CD4-positive, alpha-beta T cell treated with Interleukin-6 for 4 hours (primary cell): ENCODE measurements around the gene HYDIN.
"Not testable (repeated sequence)": the region's sequence is repeated elsewhere in the genome, so short reads cannot be mapped to it uniquely, and the experiment has no call there.

Experiments used
- DNase-seq: peaks from one replicate; pipeline ENCODE4 v3.0.0-alpha.2; 2020; ENCODE audit warnings: mixed read lengths

The HYDIN gene

DNA sequence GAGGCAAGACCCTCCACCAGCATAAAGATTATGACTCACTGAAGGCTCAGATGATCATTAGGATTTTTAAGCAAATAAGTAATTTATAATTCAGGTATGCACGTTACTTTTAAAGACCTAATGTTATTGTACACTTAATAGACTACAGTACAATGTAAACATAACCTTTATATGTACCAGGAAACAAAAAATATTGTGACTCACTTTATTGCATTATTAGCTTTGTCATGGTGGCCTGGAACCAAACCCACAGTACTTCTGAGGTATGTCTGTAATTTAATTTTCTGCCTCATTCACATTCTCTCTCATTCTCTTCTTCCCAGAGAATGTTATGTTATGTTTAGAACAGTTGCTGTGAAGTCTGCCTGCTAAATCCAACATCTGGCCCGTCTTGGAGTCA is 407.8 kb downstream of the HYDIN start:
- DNase-seq = not testable (repeated sequence)

DNA sequence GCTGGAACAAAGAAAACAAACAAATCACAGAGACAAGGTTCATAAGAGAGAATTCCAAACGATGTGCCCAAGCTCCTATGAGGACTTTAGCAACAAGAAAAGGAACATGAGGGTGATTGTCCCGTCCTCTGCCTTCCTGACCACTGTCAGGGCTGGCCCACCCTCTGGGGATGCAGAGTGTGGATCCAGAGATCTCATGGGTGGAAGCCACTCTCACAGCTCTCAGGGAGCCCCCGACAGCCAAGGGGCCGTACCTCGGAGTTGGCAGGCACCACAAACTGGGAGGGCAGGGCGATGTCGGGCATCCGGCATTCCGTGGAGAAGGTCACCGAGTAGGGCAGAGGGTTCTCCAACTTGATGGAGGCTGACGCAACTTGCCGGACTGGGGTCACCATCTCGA is 412.4 kb downstream of the HYDIN start:
- not testable (repeated sequence) for DNase-seq

DNA sequence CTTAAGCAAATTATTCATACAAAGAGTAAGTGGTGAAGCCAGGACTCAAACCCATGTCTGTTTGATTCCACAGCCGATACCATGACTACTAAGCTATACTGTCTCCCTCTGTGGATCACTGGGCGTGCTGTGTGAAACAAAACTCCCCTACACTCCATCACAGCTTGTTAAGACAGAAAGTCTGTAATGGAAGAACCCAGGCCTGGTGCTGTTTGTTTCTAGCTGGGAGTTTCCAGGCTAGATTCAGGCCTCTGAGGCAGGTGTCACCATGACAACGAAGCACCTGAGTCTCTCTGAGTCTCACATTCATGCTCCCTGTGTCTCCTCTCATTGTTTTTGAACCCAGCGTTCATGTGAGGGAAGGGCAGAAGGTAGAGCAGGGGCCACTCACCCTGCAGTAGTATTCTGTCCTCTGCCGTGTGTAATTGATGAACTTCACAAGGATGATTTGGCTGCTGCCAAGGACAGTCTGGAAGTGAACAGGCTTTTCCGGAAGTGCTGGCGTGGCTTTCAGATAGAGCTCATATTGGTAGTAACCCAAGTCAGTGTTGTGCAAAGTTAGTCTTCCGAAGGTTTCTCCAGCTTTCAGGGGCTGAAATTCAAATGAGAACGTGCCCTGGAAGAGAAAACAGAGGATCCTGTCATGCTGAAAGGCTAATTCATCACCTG is 421.0 kb downstream of the HYDIN start:
- DNase-seq = no peak

DNA sequence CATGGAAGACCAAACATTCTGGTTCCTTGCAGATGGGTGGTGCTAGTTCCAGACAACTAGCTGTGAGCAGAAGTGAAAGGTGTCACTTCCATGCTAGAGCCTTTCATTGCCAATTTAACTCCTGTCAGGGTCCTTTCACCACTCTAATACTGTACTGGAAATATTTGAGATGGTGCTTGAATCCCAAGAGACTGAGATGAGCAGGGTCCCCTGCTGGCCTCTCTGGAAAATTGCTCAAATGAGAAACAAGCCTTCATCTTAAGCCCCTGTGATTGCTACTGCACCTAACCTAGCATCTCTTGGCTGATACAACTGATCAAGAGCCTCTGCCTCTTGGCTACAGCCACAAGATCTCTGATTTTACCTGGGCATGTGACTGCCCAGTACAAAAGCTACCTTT is 422.2 kb downstream of the HYDIN start:
- no peak for DNase-seq

DNA sequence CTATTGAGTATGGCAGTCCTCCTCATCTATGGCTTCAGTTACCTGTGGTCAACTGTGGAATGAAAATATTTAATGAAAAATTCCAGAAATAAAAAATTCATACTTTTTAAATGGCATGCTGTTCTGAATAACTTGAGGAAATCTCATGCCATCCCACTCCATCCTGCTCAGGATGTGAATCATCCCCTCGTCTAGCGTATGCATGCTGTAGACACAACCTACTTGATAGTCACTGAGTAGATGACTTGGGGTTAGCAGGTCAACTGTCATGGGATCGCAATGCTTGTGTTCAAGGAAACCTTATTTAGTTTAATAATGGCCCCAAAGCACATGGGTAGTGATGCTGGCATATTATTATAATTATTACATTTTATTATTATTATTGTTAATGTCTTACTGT is 424.7 kb downstream of the HYDIN start:
- DNase-seq = no peak

DNA sequence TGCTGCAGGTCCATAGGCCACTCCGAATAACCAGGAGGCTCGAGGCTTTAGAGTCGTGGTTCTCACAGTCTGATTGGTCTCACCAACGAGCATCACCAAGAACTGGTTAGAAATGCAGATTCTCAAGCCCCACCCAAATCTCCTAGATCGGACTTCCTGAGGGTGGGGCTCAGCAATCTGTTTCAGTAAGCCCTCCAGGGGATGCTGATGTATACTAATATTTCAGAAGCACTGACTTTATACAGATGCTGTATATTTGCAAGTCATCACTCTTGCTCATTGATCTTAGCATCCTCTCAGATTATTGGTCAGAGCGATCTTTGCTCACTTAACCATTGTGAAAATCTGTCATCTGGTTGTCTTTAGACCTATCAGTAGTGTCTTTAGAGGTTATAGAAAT is 425.1 kb downstream of the HYDIN start:
- DNase-seq = no peak

DNA sequence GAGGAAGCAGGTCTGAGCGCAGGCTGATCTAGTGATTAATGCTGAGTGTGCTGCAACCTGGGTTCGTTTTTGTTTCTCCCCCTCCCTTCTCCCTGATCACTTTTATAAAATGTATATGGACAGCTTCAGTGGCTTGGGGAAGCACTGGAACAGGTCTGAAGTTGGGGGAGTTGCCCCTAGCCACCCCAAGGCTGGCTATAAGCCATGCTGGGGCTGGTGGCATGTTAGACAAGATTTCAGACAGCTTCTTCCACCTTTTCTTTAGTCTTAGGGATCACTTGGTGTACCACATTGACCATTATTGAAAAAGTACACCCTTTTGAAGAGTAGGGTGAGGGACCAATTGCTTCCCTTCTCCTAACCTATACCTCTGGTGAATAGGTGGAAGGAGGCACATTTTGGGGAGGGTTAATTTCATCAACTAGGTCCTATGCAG is 425.8 kb downstream of the HYDIN start:
- DNase-seq = no peak

DNA sequence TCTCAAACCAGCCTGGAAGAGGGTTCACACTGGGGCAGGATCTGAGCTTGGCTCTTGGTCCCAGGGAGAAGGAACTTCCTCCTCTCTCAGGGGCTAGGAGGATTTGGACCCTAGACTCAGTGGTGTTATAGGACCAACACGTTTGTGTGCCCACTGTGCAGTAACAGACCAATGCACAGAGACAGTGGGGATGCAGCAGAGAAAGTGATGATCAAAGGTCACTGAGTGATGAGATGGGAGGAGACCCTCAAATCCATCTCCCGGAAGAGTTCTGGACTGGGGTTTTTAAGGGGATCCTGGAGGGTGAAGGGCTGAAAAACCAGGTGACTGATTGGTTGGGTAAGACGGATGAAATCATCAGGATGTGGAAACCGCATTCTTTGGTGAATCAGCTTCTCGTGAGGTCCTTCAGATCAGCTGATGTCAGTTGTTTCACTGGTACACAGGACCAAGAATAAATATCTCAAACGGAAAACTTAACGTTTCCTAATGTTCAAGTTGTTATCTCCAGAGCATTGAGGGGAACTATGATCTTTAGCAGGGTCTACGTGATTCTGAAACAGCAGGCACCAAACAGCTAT is 426.3 kb downstream of the HYDIN start:
- no peak for DNase-seq

DNA sequence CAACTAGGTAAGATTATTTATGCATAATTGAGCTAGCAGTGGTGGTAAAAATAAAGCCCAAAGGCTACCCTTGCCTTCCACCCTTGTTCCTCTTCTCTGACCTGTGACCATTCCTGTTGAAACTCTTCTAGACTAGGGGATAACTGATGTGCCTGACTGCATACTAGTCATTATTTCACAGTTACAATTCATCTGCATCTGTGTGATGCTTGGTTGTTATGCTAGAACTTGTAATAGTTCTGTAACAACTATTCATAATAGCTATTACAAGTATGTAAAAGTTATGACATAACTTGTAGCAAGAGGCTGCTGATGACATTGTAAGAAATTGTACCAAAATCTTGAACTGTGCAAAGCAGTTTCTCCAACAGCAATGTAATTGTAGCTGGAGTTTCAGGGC is 427.2 kb downstream of the HYDIN start:
- DNase-seq = no peak

DNA sequence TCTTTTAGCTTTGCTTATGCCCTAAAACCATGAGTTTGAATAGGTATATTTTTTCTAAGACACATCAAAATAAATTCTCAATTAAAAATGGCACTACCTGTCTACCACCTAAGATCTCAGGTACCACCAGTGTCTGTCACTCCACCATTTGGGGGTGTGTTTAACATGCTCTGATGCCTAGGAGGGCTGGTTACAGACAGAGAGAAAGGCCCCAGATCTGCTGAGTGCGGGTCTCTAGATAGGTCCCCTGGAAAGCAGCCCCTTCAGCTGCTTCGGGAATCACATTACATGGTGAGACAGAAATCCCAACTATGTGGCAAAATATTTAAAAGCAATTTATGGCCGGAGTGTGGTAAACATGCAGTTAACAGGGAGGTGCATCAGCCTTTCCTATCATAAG is 428.9 kb downstream of the HYDIN start:
- DNase-seq = no peak

DNA sequence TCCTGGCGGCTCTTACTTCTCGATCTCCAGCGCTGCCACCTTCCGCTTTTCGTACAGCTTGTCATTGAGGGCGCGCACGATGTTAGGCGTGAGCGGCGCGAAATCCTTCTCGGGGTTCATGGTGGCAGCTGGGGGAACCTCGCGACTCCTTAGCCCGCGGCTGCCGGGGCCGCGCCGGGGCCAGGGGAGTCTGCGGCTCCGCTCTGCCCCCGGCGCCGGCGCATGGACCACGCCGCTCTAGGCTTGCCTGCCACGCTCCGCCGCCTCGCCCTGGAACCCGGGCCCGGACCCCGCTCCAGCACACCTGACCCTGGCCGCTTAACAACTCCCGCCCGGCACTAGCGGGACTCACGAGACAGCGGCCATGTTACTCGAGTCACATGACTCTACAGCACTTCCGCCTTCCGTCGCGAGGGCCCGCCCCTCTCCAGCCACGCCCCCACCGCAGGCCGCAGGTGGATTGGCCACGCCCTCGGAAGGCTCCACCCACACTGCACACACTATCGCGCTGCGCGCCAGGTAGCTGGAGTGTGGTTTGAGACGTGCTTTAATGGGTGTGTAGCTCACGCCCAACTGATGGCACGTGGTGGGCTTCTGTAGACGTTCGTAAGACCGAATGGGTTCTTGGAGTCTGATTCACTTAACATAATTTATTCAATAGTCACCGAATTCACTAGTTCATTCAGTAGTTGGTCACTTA is 429.6 kb downstream of the HYDIN start, which contains the start of gene VAC14:
VAC14 (minus strand) TSS at position 378 of the 700 bp plus-strand sequence; CDS start at position 120, 258 bp downstream.
- peak; percentile 99 for DNase-seq

DNA sequence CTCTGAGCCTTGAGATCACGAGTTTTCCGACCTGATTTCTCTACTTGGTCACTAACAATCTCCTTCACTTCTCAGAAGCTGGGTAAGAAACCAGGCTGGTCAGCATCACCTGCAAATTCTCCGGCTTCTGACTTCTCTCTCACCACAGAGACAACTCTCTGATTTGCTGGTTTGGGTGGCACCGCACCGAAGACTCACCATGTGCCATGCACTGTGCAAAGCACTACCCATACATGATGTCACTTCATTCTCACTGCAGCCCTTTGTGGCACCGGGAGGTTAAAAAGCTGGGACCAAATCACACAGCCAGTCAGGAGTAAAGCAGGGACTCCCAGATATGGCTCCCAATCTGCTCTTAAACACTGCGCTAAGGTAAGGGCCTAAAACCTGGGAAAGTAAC is 430.2 kb downstream of the HYDIN start:
- no peak for DNase-seq

DNA sequence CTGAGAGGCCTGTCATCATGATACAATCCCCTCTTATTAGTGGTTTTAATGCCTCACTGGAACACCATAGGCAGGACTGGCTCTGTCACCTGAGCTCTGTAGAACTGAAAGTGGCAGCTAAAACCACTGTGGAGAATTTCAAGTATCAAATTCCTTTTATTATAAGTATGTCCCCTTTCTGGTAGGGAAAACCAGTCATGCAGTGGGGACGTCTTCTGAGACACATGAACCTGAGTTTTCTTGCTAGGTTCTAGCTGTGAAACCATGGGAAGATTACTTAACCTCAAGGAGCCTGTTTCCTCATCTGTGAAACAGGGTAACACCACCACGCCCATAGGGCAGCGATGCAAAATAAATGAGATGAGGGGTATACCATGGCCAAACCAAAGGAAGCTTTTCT is 434.2 kb downstream of the HYDIN start:
- no peak for DNase-seq

DNA sequence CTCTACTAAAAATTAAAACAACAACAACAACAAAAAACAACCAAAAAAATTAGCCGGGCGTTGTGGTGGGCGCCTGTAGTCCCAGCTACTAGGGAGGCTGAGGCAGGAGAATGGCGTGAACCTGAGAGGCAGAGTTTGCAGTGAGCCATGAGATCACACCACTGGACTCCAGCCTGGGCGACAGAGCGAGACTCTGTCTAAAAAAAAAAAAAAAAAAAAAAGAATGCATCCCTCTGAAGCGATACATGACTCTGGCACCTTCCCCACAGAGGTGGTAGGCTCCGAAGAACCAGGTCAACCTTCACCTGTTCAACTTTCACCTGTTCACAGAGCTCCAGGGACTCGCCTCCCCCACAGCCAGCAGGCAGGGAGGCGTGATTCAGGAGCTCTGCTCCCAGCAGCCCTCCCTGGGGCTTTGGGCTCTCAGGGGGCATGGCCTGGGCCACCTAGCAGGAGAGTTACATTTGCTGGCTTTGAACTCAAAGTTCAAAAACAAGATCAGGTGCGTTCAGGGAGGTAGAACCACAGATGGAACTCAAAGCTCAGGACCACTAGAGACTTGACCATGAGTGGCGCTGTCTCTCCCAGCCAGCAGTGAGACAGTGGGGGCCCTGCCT is 435.1 kb downstream of the HYDIN start:
- DNase-seq = no peak

DNA sequence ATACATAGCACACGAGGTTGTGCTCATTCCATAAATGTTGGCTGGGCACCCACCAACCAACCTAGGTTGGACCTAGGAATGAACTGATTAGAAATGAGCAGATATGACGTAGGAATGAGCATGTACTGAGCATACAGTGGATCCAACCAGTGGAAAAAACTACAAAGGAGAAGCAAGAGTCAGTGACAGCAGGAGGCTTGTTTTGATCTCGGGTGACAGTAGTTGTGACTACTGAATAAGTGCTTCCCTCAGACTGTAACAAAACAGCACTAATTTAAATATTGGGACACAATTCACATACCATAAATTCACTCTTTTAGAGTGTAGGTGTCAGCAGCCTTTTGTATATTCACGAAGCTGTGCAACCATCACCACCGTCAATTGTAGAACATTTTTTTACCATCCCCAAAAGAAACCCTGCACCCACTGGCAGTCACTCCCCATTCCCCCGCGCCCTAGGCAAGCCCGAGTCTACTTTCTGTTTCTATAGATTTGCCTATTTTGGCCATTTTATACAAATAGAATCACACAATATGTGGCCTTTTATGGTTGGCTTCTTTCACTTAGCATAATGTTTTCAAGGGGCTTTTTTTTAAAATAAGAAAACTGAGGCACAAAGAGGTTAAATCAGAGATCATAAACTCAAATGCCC is 436.5 kb downstream of the HYDIN start:
- no peak for DNase-seq

DNA sequence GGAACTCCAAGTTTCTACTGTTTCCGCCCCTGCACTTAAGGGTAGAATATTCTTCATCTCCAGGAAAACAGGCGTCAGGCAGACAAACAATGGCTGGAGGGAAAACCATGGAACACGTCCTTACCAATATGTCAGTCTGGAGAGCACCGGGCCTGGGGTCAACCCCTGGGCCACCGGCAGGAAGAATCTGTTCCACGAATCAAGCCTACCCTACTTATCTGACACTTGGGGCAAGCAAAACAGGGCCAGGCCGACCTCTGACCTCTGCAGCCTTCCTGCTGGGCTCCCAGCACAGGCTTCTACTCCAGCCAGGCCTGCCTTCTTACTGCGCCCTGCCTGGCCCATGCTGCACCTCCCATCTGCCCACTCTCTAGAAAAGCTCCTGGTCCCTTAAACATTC is 439.7 kb downstream of the HYDIN start:
- no peak for DNase-seq

DNA sequence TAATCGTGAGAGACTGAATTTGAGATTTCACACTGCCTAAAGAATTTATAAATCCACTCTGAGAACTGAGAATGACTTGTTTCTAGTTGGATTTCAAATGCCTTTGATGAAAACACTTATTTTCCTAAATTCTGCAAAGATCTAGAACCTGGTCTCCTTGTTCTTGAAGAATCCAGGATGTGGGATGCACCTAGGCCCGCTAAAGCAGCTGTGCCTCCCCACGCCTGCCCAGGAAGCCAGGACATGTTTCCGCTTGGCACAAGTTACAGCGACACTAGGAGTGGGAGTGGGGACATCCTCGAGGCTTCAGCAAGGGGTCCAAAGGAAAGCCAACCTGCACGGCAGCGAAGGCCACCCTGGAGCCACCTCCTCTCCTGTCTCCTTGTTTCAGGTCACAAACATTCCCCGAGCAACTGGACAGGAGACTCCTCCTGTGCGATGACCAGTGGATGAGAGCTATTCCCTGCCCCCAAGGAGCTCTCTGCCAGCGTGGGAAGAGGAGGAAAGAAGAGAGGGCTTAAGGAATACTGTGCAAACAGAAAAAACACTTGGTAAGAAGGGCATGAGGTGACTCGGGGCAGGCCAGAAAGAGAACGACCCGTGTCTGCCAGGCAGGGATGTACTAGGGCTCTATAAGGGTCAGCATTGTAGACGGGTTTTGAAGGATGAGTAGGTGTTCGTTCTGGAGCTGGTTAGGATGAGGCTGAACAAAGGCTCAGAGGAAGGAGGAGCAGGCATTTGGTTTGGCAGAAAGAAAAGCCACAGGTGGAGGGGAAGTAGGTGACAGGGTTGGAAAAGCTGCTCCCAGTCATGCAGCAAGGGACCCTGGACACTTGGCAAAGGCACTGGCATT is 440.7 kb downstream of the HYDIN start:
- DNase-seq = no peak

DNA sequence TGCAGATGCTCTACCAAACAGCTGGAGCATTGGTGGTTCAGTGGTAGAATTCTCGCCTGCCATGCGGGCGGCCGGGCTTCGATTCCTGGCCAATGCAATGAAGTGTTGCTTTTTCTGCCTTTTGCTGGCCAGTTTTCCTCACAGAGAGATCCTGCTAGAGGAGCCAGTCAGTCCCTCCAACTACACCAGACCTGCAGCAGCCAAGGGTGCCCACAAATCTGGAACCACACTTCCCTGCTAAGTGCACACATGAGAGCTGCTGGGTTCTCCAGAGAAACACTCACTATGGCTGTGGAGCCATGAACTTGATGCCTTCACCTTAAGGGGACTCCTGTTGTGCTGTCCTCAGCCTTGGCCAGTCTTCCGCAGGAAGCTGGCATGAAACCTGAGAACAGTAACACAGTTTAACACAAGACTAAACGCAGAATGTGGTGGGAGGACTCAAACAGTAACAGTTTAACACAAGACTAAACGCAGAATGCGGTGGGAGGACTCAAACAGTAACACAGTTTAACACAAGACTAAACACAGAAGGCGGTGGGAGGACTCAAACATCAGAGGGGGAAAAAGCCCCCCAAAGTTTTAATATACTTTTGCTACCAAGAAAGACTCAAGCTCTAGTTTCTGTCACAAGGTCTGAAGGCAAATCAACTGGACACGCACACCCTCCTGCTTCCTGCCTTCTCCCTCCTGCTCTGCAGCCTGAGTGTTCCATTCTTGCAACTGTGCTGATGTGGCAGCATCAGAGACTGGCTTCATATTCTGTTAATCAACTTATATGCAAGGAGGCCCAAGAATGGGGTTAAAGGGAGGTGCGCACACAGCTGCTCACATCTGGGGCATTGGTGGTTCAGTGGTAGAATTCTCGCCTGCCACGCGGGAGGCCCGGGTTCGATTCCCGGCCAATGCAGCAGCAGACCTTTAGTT is 441.6 kb downstream of the HYDIN start:
- DNase-seq = no peak

DNA sequence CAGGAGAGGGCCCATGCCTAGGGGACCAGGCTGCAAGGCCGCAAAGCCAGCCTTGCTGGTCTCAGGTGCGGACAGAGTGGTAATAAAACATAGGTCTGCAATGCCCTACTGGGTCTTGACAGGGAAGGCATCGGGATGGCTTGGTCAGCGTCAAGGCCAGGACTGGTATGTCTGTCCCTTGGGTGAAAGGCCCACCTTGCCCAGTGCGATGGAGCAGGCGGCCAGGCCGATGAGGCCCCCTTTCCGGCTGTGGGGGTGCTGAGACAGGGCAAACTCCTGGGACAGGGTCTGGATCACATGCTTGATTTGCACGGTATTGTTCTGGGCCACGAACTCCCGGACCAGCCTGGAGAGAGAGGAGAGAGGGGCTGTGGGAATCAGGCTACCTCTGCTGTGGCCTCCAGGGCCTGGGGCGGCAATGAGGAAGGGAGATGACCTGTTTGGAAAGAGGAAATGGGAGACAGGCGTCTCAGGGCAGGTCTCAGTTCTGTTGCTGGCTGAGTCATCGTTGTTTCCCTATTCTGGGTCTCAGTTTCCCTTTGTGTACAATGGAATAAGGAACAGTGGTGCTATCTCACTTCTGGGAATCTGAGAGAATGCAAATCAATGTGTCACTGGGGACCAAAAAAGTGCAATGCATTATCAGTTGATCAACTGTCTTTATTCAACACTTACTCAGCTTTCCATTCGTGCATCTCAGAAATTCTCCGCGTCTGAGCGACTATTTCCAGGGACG is 444.3 kb downstream of the HYDIN start:
- DNase-seq = no peak
